C4-2B (cell line): ENCODE measurements around the gene CBARP.

Experiments
- H3K27ac ChIP-seq: fragments of 450-650 bp; 2 replicates; pipeline ENCODE4 v1.5.1; 2017
- CTCF ChIP-seq: fragments of 450-650 bp; conservative IDR thresholded peaks from 2 replicates; pipeline ENCODE4 v1.5.1; 2017; ENCODE audit warnings: mild to moderate bottlenecking
- ZFX ChIP-seq: fragments of 450-650 bp; IDR thresholded peaks from 2 replicates; pipeline ENCODE4 v1.6.1; 2017

The CBARP gene

DNA sequence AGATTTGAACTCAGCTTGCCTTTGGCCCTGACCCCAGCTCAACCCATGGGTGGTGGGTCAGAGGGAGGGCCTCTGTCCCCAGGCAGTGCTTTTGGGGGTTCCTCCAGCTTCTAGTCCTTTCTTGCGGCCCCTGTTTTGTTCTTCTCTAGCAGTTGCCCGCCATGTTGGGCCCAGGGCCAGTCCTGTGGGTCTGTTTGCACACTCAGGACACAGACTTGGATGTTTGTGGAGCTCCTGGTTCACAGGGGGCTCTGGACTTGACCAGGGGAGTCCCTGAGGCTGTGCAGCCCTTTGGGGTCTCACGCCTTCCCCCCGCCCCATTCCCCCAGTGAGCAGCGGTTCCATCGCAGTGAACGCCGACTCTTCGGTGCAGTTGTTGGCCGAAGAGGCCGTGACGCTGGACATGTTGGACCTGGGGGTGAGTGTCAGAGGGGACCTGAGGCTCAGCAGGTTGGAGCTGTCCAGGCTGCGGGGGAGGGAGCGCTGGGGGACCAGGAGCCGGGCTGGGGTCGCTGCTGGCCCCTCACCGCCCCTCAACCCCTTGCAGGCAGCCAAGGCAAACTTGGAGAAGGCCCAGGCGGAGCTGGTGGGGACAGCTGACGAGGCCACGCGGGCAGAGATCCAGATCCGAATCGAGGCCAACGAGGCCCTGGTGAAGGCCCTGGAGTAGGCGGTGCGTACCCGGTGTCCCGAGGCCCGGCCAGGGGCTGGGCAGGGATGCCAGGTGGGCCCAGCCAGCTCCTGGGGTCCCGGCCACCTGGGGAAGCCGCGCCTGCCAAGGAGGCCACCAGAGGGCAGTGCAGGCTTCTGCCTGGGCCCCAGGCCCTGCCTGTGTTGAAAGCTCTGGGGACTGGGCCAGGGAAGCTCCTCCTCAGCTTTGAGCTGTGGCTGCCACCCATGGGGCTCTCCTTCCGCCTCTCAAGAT lies 6.2 kb upstream of the CBARP start:
- TF ChIP-seq CTCF = peak; percentile 98
- TF ChIP-seq ZFX = peak; percentile 45; the same call in 1 of the 2 replicates
- peak overlapping the region; percentile 97 for H3K27ac ChIP-seq

GRCh38 chr19:1241417-1242095 lies 3.8 kb upstream of the CBARP start, which contains the start of gene ATP5F1D:
Gene ATP5F1D, plus strand, starts transcription at chr19:1241751. Its CDS starts 100 bp downstream, at chr19:1241851.
- H3K27ac ChIP-seq = peak within 1 kb of the TSS; percentile 97
- TF ChIP-seq CTCF (no peak), ZFX (peak; percentile 66; the same call in 1 of the 2 replicates)

- no peak for TF ChIP-seq ZFX
- no peak for TF ChIP-seq CTCF
- H3K27ac ChIP-seq = peak overlapping the region; percentile 97
Observed at GRCh38 chr19:1240925-1241324, 3.1 kb upstream of the CBARP start.

DNA sequence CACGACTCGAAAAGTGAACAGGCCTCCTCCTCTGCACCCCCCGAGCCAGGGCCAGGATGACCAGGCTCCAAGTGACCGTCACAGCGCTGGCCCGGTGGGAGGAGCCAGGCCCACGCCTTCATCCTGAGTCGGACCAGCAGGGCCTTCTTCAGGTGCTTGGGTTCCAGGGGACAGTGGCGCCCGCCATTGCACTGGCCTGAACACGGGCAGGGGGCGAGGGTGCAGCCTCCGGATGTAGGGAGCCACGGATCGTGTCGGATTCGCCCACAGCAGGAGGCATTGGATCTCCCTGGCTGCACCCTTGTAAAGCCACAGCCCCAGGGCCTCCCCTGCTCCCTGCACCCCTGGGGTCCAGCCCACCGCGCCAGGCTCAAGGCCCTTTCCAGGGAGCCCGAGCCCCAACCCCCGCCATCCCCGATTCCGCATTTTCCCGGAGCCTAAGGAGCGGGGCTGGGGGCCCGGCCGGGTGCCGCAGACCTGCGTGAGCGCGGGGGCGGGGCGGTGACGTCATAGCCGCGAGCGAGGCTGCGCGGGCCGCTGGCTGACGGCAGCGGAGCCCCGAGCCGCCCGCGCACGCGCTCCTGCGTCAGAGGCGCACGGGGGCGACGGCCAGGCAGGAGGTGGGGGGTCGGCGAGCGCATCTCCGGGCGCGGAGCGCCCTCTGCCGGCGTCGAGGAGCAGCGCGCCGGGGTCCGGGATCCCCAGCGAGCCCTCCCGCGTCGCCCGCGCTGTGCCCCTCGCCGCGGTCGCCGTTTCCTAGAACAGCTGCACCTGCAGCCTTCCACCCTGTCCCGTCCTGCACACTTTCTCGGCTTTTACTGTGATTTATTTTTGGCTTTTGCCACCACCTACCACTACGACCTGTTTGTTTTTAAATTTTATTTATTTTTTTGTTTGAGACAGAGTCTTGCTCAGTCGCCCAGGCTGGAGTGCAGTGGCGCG lies 2.3 kb upstream of the CBARP start:
- TF ChIP-seq ZFX (no peak), CTCF (peak; percentile 97)
- peak overlapping the region; percentile 97 for H3K27ac ChIP-seq

DNA sequence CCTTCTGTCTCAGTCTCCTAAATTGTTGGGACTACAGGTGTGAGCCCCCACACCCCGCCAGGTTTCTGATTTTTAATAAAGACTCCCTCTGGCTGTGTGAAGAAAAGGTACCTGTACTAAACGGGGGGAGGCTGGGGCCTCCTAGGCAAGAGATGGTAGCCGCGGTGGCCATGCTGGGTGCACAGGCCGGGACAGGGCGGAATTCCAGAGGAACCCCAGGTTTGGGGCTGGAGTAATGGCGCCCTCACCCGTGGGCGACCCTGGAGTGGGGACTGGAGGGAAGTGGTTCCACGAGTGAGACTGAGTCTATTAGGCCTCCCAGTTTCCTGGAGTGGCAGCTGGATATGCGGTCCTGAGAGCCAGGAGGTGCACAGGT lies 1.6 kb upstream of the CBARP start:
- no peak overlapping the region; the same call in 1 of the 2 replicates for H3K27ac ChIP-seq
- TF ChIP-seq CTCF = no peak
- TF ChIP-seq ZFX = no peak

DNA sequence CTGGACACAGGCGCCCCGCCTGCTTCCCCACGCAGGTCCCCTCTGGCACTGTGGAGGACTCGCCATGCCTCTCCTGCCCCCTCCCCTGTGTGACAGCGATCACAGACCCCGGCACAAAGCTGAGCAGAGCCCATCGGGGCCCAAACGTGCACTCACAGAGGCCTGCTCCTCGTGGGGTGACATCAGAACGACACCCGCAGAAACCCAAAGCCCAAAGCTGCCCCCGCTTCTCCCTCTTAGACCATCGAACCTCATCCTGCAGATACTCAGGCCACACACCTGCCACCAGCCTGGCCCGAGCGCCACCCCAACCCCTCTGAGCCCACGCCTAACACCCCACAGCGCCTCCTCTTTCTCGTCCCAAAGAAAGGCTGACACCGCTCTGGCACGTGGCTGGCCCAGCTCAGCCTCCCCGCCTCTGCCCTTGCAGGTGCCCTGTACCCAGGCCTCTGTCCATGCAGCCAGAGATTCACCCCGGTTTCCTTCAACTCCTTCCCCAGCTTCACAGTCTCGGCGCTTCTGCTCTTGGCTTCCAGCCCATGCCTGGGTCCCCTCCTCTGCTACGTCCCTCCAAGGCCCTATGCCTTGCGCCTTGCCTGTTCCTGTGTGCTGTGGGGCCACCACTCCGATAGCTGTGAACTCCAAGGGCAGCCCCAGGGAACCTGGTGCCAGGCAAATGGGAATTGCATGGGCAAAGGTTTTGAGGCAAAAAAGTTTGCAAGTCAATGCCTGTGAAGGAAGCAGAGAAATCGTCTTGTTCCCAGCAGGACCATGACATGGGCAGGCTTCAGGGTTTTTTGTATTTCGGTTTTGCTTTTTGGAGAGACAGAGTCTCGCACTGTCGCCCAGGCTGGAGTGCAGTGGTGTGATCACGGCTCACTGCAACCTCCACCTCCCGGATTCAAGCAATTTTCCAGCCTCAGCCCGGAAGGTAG lies 831 bp upstream of the CBARP start:
- H3K27ac ChIP-seq = peak overlapping the region; percentile 54; the same call in 1 of the 2 replicates
- TF ChIP-seq CTCF (no peak), ZFX (no peak)
